Retinal pigment epithelial cell (primary cell): ENCODE results near the gene TPSD1.
"Not testable (repeated sequence)": the region's sequence is repeated elsewhere in the genome, so short reads cannot be mapped to it uniquely, and the experiment has no call there.

Experiments
- DNase-seq: peaks from one replicate; pipeline ENCODE4 v3.0.0-alpha.2; 2010; ENCODE audit warnings: low read depth
- H3K4me3 ChIP-seq: 2 replicates; pipeline ENCODE4 v1.5.1; 2011; ENCODE audit warnings: mild to moderate bottlenecking, low read length, control low read depth, moderate library complexity
- CTCF ChIP-seq: conservative IDR thresholded peaks from 2 replicates; pipeline ENCODE4 v1.5.1; 2011; ENCODE audit warnings: low read depth, low read length, control low read depth, inconsistent platforms

TPSD1 gene

GRCh38 chr16:1265090-1265630 lies 9.3 kb downstream of the TPSD1 start:
- no peak for DNase-seq
- no peak overlapping the region for H3K4me3 ChIP-seq
- TF ChIP-seq CTCF: no peak

- no peak for DNase-seq
- no peak overlapping the region for H3K4me3 ChIP-seq
- TF ChIP-seq CTCF: no peak
These were observed 10.0 kb downstream of the TPSD1 start for GRCh38 chr16:1265826-1266225.

GRCh38 chr16:1269418-1269817 lies 13.5 kb downstream of the TPSD1 start:
- DNase-seq, H3K4me3 ChIP-seq: not testable (repeated sequence)

GRCh38 chr16:1271380-1271723 lies 15.5 kb downstream of the TPSD1 start:
- H3K4me3 ChIP-seq: no peak overlapping the region
- no peak for DNase-seq
- TF ChIP-seq CTCF: no peak

- peak; percentile 9 for DNase-seq
- H3K4me3 ChIP-seq: not testable (repeated sequence)
These were observed 16.0 kb downstream of the TPSD1 start for GRCh38 chr16:1271724-1272413.

GRCh38 chr16:1272453-1273198 lies 16.8 kb downstream of the TPSD1 start:
- no peak for DNase-seq
- TF ChIP-seq CTCF: no peak
- H3K4me3 ChIP-seq: no peak overlapping the region

- H3K4me3 ChIP-seq: no peak overlapping the region
- no peak for DNase-seq
- no peak for TF ChIP-seq CTCF
These were observed 17.9 kb downstream of the TPSD1 start for GRCh38 chr16:1273816-1274215.

- H3K4me3 ChIP-seq: no peak overlapping the region
- DNase-seq: no peak
- TF ChIP-seq CTCF: no peak
These were observed 18.9 kb downstream of the TPSD1 start for GRCh38 chr16:1274767-1275166.
